C4-2B (cell line): ENCODE data around the gene DTNA.
"Not testable (repeated sequence)": the region's sequence is repeated elsewhere in the genome, so short reads cannot be mapped to it uniquely, and the experiment has no call there.

Experiments
- ZFX ChIP-seq: fragments of 450-650 bp; IDR thresholded peaks from 2 replicates; pipeline ENCODE4 v1.6.1; 2017
- TF ChIP-seq, protein P1 (sequence below): fragments of 450-650 bp; conservative IDR thresholded peaks from 2 replicates; pipeline ENCODE4 v1.5.1; 2017; ENCODE audit warnings: mild to moderate bottlenecking

DNA sequence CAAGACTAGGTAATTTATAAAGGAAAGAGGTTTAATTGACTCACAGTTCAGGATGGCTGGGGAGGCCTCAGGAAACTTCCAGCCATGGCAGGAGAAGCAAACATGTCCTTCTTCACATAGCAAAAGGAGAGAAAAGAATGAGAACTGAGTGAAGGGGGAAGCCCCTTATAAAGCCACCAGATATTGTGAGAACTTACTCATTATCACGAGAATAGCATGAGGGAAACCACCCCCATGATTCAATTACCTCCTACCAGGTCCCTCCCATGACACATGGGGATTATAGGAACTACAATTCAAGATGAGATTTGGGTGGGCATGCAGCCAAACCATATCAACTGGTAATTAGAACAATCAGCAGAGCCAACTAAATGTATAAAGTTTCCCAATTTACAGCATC lies 196.9 kb downstream of the DTNA start:
- TF ChIP-seq, protein P1, sequence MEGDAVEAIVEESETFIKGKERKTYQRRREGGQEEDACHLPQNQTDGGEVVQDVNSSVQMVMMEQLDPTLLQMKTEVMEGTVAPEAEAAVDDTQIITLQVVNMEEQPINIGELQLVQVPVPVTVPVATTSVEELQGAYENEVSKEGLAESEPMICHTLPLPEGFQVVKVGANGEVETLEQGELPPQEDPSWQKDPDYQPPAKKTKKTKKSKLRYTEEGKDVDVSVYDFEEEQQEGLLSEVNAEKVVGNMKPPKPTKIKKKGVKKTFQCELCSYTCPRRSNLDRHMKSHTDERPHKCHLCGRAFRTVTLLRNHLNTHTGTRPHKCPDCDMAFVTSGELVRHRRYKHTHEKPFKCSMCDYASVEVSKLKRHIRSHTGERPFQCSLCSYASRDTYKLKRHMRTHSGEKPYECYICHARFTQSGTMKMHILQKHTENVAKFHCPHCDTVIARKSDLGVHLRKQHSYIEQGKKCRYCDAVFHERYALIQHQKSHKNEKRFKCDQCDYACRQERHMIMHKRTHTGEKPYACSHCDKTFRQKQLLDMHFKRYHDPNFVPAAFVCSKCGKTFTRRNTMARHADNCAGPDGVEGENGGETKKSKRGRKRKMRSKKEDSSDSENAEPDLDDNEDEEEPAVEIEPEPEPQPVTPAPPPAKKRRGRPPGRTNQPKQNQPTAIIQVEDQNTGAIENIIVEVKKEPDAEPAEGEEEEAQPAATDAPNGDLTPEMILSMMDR, result not testable (repeated sequence)
- not testable (repeated sequence) for TF ChIP-seq ZFX
